Esophagus squamous epithelium (tissue), 4 donors: Measurements from ENCODE around the gene PATL2.

Experiments
- POLR2A ChIP-seq, 4 donors: fragments of 450-650 bp; IDR thresholded peaks; one replicate each; pipeline ENCODE4 v1.6.1; 2017; ENCODE audit warnings: antibody characterized with exemption in 4 of 4, mild to moderate bottlenecking in 4 of 4, moderate library complexity in 3 of 4
- TF ChIP-seq, protein P1 (sequence below), 6 experiments: fragments of 450-650 bp in 4 of 6; fragments of 200-600 bp in 2 of 6; sonication (generic) in 2 of 6; IDR thresholded peaks; one replicate each; pipeline ENCODE4 v1.5.1; 2016 to 2019; ENCODE audit warnings: antibody characterized with exemption in 6 of 6, mild to moderate bottlenecking in 4 of 6, moderate library complexity in 4 of 6

- no peak for TF ChIP-seq POLR2A (IDR thresholded peaks at IDR 0.05)
- TF ChIP-seq, protein P1, sequence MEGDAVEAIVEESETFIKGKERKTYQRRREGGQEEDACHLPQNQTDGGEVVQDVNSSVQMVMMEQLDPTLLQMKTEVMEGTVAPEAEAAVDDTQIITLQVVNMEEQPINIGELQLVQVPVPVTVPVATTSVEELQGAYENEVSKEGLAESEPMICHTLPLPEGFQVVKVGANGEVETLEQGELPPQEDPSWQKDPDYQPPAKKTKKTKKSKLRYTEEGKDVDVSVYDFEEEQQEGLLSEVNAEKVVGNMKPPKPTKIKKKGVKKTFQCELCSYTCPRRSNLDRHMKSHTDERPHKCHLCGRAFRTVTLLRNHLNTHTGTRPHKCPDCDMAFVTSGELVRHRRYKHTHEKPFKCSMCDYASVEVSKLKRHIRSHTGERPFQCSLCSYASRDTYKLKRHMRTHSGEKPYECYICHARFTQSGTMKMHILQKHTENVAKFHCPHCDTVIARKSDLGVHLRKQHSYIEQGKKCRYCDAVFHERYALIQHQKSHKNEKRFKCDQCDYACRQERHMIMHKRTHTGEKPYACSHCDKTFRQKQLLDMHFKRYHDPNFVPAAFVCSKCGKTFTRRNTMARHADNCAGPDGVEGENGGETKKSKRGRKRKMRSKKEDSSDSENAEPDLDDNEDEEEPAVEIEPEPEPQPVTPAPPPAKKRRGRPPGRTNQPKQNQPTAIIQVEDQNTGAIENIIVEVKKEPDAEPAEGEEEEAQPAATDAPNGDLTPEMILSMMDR (IDR thresholded peaks at IDR 0.05): no peak
These were observed 16.7 kb downstream of the PATL2 start for GRCh38 chr15:44694416-44694815.
